ENCODE measurements around the gene RACK1.
"Not testable (repeated sequence)": the region's sequence is repeated elsewhere in the genome, so short reads cannot be mapped to it uniquely, and the experiment has no call there.

Gene RACK1

DNA sequence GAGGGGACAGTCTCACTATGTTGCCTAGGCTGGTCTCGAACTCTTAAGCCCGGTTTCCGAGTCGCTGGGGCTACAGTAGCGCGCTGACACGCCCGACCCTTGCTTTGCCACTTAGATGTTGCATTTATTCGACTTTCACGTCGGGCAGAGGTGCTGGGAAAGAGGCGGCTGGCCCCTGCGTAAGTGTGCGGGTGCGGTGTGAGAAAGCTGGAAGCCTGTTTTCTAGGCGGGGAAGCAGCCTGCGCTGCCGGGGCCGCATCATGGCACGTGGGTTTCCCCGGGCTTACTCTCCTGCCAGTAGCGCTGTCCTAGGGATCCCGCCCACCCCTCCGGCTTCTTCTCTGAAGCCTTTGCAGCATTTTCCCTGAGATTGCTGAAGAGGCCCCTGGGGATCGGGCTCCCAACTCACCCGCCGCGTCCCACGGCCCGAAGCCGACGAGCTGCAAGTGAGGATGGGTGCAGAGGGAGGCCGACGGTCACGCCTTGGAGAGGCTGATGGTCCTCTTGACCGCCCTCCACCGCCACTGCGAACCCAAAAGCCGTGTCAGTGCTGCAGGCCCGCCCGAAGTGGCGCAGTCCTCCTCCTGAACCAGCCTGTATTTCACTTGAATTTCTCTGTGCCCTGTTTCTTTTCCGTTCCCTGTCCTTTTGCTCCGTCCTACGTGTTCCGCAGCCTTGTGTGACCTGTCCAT is 26.4 kb downstream of the RACK1 start:
- TF ChIP-seq, protein P1, sequence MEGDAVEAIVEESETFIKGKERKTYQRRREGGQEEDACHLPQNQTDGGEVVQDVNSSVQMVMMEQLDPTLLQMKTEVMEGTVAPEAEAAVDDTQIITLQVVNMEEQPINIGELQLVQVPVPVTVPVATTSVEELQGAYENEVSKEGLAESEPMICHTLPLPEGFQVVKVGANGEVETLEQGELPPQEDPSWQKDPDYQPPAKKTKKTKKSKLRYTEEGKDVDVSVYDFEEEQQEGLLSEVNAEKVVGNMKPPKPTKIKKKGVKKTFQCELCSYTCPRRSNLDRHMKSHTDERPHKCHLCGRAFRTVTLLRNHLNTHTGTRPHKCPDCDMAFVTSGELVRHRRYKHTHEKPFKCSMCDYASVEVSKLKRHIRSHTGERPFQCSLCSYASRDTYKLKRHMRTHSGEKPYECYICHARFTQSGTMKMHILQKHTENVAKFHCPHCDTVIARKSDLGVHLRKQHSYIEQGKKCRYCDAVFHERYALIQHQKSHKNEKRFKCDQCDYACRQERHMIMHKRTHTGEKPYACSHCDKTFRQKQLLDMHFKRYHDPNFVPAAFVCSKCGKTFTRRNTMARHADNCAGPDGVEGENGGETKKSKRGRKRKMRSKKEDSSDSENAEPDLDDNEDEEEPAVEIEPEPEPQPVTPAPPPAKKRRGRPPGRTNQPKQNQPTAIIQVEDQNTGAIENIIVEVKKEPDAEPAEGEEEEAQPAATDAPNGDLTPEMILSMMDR (conservative IDR thresholded peaks at IDR 0.05; ENCODE audit: low read depth, low read length) = peak; percentile 15
- no peak for DNase-seq (ENCODE audit: low read depth)
- peak overlapping the region; percentile 52 for H3K4me3 ChIP-seq (ENCODE audit: low read length)

DNA sequence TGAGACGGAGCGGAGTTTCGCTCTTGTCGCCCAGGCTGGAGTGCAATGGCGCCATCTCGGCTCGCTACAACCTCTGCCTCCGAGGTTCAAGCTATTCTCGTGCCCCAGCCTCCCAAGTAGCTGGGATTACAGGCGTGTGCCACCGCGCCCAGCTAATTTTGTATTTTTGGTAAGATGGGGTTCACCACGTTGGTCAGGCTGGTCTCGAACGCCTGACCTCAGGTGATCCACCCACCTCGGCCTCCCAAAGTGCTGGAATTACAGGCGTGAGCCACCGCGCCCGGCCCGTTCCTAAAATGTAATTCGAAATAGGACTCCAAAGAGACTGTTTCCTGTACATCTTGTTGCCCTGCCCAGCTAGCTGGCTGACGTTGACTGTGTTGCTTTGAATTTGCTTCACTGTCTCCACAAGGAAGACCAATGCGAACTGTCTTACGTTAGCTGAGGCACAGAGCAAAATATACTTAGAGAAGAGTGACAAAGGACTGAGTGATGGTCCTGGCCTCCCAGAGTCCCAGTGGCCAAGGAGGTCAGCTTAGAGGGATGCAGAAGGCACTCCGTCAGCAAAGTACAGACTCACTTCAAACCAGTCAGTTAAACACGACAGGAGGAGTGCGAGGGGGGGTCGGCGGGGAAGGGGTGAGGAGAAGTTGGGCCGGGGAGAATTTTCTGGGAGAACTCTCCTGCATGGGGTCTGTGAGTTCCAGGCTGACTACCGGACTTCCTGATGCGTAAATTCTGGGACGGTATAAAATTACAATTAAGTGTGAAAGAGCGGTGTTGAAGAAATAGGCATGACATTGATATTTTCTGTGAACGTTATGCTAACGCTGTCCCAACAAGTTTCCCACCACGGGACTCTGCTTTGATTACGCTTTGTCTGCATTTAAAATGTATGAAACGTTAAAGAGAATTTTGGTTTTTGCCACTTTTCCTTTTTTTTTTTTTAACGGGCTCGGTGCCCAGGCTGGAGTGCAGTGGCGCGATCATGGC is 27.4 kb downstream of the RACK1 start:
- TF ChIP-seq, protein P1 (conservative IDR thresholded peaks at IDR 0.05; ENCODE audit: low read depth, low read length) = no peak
- no peak for DNase-seq (ENCODE audit: low read depth)

DNA sequence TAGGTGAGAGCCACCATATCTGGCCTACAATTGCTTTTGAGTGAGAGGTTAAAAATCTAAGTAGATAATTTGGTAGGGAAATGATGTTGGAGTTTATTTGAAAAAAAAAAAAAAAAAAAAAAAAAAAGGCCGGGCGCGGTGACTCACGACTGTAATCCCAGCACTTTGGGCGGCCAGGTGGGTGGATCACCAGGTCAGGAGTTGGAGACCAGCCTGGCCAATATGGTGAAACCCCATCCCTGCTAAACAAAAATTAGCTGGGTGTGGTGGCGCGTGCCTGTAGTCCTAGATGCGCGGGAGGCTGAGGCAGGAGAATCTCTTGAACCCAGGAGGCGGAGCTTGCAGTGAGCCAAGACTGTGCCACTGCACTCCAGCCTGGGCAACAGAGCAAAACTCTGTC is 29.5 kb downstream of the RACK1 start:
- not testable (repeated sequence) for H3K4me3 ChIP-seq (ENCODE audit: low read length); DNase-seq (ENCODE audit: low read depth)

More for the DNA sequence above, 27.4 kb downstream of the RACK1 start:
- peak overlapping the region; percentile 31 for H3K4me3 ChIP-seq (ENCODE audit: low read length)

DNA sequence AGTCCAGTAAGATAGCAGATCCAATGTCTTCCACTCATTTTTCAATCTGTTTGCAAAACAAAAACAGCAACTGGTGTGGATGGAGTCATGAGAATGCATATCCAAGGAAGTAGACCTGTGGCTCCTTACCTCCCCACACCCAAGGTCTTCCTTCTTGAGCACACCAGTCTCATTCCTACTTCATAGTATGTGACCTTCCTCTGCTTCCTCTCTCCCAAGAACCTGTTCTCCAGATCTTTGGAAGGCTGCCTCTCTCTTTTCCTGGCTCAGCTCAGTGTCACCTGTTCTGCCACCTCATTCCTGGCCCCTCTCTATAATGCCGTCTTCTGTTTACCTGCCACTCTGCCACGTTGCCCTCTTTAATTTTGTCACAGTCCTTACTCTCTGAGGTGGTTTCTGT is 30.8 kb downstream of the RACK1 start:
- H3K4me3 ChIP-seq (ENCODE audit: low read length) = no peak overlapping the region
- DNase-seq (ENCODE audit: low read depth) = no peak
- TF ChIP-seq, protein P1 (conservative IDR thresholded peaks at IDR 0.05; ENCODE audit: low read depth, low read length) = no peak

DNA sequence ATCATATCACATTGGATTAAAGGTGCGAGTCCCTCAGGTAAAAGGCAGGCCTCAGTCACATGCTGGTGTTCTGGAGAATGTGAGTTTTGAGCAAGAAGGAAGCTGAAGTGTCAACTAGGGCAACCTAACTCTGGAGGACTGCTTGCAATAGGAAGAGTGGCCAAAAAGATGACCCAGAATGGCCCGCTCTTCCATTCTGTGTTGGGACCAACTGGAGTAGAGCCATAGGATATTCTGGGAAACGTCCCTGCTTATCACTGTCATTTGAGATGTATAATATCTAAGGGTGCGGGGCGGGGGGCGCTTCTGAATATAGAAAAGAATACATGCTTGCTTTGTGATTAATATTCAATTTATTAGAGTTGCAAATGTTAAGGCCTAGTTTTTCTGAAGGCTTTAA is 31.6 kb downstream of the RACK1 start:
- no peak overlapping the region for H3K4me3 ChIP-seq (ENCODE audit: low read length)
- DNase-seq (ENCODE audit: low read depth) = no peak
- TF ChIP-seq, protein P1 (conservative IDR thresholded peaks at IDR 0.05; ENCODE audit: low read depth, low read length) = no peak

DNA sequence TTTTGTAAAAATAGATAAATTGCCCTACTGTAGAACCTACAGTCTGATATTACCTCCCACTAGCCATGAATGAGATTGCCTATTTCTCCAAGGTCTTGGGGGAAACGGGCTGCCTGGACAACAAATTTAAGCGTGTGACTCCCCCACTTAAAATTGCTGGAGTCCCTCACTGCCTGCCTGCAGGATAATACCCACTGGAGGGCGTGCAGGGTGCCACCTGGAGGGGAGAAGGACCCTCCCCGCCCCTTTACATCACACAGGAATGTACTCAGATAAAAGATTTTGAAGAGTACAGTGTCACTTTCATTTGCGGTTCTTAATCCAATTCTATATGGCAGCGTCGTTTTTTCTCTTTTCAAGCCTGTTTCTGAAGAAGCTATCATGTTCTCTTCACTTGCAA is 32.5 kb downstream of the RACK1 start:
- no peak for DNase-seq (ENCODE audit: low read depth)
- no peak overlapping the region for H3K4me3 ChIP-seq (ENCODE audit: low read length)
- TF ChIP-seq, protein P1 (conservative IDR thresholded peaks at IDR 0.05; ENCODE audit: low read depth, low read length) = no peak

DNA sequence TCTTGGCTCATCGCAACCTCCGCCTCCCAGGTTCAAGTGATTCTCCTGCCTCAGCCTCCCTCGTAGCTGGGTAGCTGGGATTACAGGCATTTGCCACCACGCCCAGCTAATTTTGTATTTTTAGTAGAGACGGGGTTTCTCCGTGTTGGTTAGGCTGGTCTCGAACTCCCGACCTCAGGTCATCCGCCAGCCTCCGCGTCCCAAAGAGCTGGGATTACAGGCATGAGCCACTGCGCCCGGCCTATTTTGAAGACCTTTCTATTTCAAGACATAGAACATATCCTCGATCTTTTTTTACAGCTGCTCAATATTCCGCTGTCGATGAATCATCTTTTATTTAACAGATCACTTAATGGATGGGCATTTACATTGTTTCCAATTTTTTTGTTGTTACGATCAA is 33.0 kb downstream of the RACK1 start:
- DNase-seq (ENCODE audit: low read depth); H3K4me3 ChIP-seq (ENCODE audit: low read length): not testable (repeated sequence)

DNA sequence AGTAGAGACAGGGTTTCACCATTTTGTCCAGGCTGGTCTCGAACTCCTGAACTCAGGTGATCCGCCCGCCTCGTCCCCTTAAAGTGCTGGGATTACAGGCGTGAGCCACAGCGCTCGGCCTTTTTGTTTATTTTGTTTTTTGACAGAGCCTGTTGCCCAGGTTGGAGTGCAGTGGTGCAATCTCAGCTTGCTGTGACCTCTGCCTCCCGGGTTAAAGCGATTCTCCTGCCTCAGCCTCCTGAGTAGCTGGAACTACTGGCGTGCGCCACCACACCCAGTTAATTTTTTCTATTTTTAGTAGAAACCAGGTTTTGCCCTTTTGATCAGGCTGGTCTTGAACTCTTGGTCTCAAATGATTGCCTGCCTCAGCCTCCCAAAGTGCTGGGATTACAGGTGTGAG is 33.6 kb downstream of the RACK1 start:
- not testable (repeated sequence) for DNase-seq (ENCODE audit: low read depth); H3K4me3 ChIP-seq (ENCODE audit: low read length)

DNA sequence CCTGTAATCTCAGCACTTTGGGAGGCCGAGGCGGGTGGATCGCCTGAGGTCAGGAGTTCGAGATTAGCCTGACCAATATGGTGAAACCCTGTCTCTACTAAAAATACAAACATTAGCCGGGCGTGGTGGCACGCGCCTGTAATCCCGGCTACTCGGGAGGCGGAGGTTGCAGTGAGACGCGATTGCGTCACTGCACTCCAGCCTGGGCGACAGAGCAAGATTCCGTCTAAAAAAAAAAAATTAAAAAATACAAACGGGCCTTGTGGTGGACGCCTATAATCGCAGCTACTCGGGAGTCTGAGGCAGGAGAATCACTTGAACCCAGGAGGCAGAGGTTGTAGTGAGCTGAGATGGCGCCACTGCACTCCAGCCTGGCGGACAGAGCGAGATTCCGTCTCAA is 34.7 kb downstream of the RACK1 start:
- DNase-seq (ENCODE audit: low read depth); H3K4me3 ChIP-seq (ENCODE audit: low read length): not testable (repeated sequence)
